Pancreas (tissue), 10 donors: Measurements from ENCODE around the gene CCDC38. TPM values are rescaled to one million over a fixed set of nuclear protein-coding genes. Genes with fewer than 3 reads are reported as not detected.

Source experiments
- ATAC-seq, 4 donors: fragments of 200-7000 bp; cut with Tn5 transposase; one replicate each; pipeline versions ENCODE4 v1.8.0 to v1.9.1; 2020; ENCODE audit warnings: mild to moderate bottlenecking in 4 of 4, moderate library complexity in 4 of 4
- DNase-seq, 6 donors: peaks; one replicate each; pipeline ENCODE4 v3.0.0-alpha.2; 2020
- FAIRE-seq: peaks from 2 replicates; lab custom pipeline; 2012; peaks lifted over from hg19 to GRCh38; lab: Jason Lieb, UNC
- H3K27ac ChIP-seq, 4 donors: fragments of 200-600 bp; sonication (generic); 1 replicate in 3 of 4; 2 replicates in 1 of 4; pipeline versions ENCODE4 v1.5.0 to v1.8.0; 2020
- H3K27me3 ChIP-seq, 4 donors: fragments of 200-600 bp; one replicate each; pipeline ENCODE4 v1.8.0; 2021
- H3K36me3 ChIP-seq, 3 donors: fragments of 200-600 bp; sonication (generic) in 1 of 3; one replicate each; pipeline versions ENCODE4 v1.5.0 to v1.8.0; 2020 to 2021
- H3K4me1 ChIP-seq, 3 donors: fragments of 200-600 bp; one replicate each; pipeline ENCODE4 v1.8.0; 2021
- H3K4me3 ChIP-seq, 4 donors: fragments of 200-600 bp; sonication (generic) in 2 of 4; one replicate each; pipeline versions ENCODE4 v1.5.0 to v1.8.0; 2020 to 2021
- H3K9me3 ChIP-seq, 4 donors: fragments of 200-600 bp; one replicate each; pipeline ENCODE4 v1.8.0; 2021
- CTCF ChIP-seq, 4 donors: fragments of 200-600 bp; sonication (generic) in 3 of 4; IDR thresholded peaks; one replicate each; pipeline versions ENCODE4 v1.5.0 to v1.8.0; 2021; ENCODE audit warnings: antibody characterized with exemption in 4 of 4
- WGBS, 2 donors: extraction: QIAGEN DNeasy Blood & Tissue Kit; methylation state at CpG; one replicate each; pipeline ENCODE4 v1.1.7; 2013; 5-methylcytosine and 5-hydroxymethylcytosine counted together
- intact Hi-C, 3 donors: fragments of 100-400 bp; cut with DNase I; formaldehyde crosslinking; loops; one replicate each; pipeline versions ENCODE4 v1.11.1 to v1.14.2; 2022
- polyA plus RNA-seq, 2 donors: library from polyadenylated mRNA; stranded (reverse); fragments of 200-250 nt; gene quantifications; one replicate each; pipeline ENCODE4 v1.2.3, GENCODE V29; 2013
- total RNA-seq, 6 donors: library from RNA; stranded (reverse); fragmentation: NEBNext Ultra II Directional in 4 of 6; extraction: Animal tissue kit (Norgen Biotek cat#: 25700) in 4 of 6; gene quantifications; one replicate each; pipeline versions ENCODE4 v1.2.1 to v1.2.4, GENCODE V29; 2021 to 2023
- donor health status: healthy with polysubstance abuse.
- donor health status: DM: no; HTN: no; CAD: no; lungs with moderate emphysema.
- donor health status: DM: no; HTN: no; CAD: no.
- donor health status: control.
- donor health status: control.
- donor health status: Bipolar disorder and iron deficiency.
- donor health status: DM: yes; HTN: yes; CAD: no.
- donor health status: DM: no; HTN: no; CAD: no.
- donor health status: DM: no; HTN: no; CAD: no.
- donor health status: DM: yes; HTN: yes; CAD: no.

CCDC38 gene
- total and polyA plus RNA-seq, 8 donors, result 0.05 TPM; not detected in 7

- H3K4me1 ChIP-seq, result no peaks in the 10 kb centered on the region
- no peaks in the 10 kb centered on the region for H3K27me3 ChIP-seq
- DNase-seq, result no peak
- TF ChIP-seq CTCF (IDR thresholded peaks at IDR 0.05), result no peak
- intact Hi-C loops, result no loop called here
- H3K36me3 ChIP-seq, result peaks cover 0 to 4% (median 0%) of the 10 kb centered on the region in 3 donors
- 93 to 99% methylated on average over 4 of the region's 4 CpGs for WGBS, 2 donors
- FAIRE-seq, result no peak
- no peak overlapping the region for H3K4me3 ChIP-seq
- ATAC-seq, result no peak
- H3K27ac ChIP-seq, result no peak overlapping the region
- no peaks in the 10 kb centered on the region for H3K9me3 ChIP-seq
These were observed 71.5 kb downstream of the CCDC38 start for GRCh38 chr12:95870897-95871296.

GRCh38 chr12:95863337-95863736 is 79.1 kb downstream of the CCDC38 start:
- H3K27me3 ChIP-seq, result no peaks in the 10 kb centered on the region
- TF ChIP-seq CTCF (IDR thresholded peaks at IDR 0.05), result no peak
- H3K36me3 ChIP-seq, result peaks cover 0 to 12% (median 0%) of the 10 kb centered on the region in 3 donors
- intact Hi-C loops, result no loop called here
- DNase-seq, result no peak
- H3K4me1 ChIP-seq, result peaks cover 0 to 9% (median 4%) of the 10 kb centered on the region in 3 donors
- no peak overlapping the region for H3K4me3 ChIP-seq
- no peak for FAIRE-seq
- no peak overlapping the region for H3K27ac ChIP-seq
- ATAC-seq, result no peak
- H3K9me3 ChIP-seq, result no peaks in the 10 kb centered on the region

GRCh38 chr12:95862038-95862437 is 80.4 kb downstream of the CCDC38 start:
- intact Hi-C loops, result no loop called here
- DNase-seq (no peak), ATAC-seq (no peak), FAIRE-seq (no peak)
- H3K9me3 ChIP-seq, result no peaks in the 10 kb centered on the region
- H3K4me1 ChIP-seq, result peaks cover 0 to 9% (median 4%) of the 10 kb centered on the region in 3 donors
- 96 to 98% methylated on average over 3 of the region's 3 CpGs for WGBS, 2 donors
- H3K36me3 ChIP-seq, result peaks cover 0 to 12% (median 0%) of the 10 kb centered on the region in 3 donors
- H3K27ac ChIP-seq, result no peak overlapping the region
- no peaks in the 10 kb centered on the region for H3K27me3 ChIP-seq
- no peak for TF ChIP-seq CTCF (IDR thresholded peaks at IDR 0.05)
- H3K4me3 ChIP-seq, result no peak overlapping the region

GRCh38 chr12:95859947-95860850 is 82.2 kb downstream of the CCDC38 start:
- no peak for ATAC-seq
- H3K4me3 ChIP-seq, result peak overlapping the region in 3 of 4 donors; percentile 62 to 84 (median 71)
- WGBS, 2 donors, result 53 to 61% methylated on average over 10 of the region's 10 CpGs

More at GRCh38 chr12:95859947-95860850, 82.2 kb downstream of the CCDC38 start:
- H3K9me3 ChIP-seq, result no peaks in the 10 kb centered on the region
- peaks cover 0 to 8% (median 0%) of the 10 kb centered on the region in 3 donors for H3K36me3 ChIP-seq
- DNase-seq, result no peak
- TF ChIP-seq CTCF (IDR thresholded peaks at IDR 0.05), result no peak
- H3K4me1 ChIP-seq, result peaks cover 0 to 9% (median 4%) of the 10 kb centered on the region in 3 donors
- no peaks in the 10 kb centered on the region for H3K27me3 ChIP-seq
- intact Hi-C loops, result no loop called here
- no peak overlapping the region for H3K27ac ChIP-seq
- FAIRE-seq, result no peak
